H9 (cell line): Measurements from ENCODE around the gene ZDHHC11. TPM values are rescaled to one million over a fixed set of nuclear protein-coding genes. Genes with fewer than 3 reads are reported as not detected.
A peak's percentile ranks its signal among the peaks of the same experiment; 100 is the strongest.
"Not testable (repeated sequence)": the region's sequence is repeated elsewhere in the genome, so short reads cannot be mapped to it uniquely, and the experiment has no call there.

Experiments used
- DNase-seq: peaks from one replicate; pipeline ENCODE4 v3.0.0-alpha.2; 2017
- H2AFZ ChIP-seq: one replicate; pipeline ENCODE4 v1.6.1; 2013; ENCODE audit warnings: mild to moderate bottlenecking, low read length, control low read depth, moderate library complexity
- H2AK5ac ChIP-seq: 2 replicates; pipeline ENCODE4 v1.6.1; 2013; ENCODE audit warnings: low read length, control low read depth, mixed read lengths; ENCODE audit not compliant: insufficient read length
- H2BK120ac ChIP-seq: one replicate; pipeline ENCODE4 v1.6.1; 2013; ENCODE audit warnings: low read depth, mild to moderate bottlenecking, low read length, control low read depth, inconsistent platforms; ENCODE audit not compliant: poor library complexity, severe bottlenecking
- H2BK12ac ChIP-seq: 2 replicates; pipeline ENCODE4 v1.6.1; 2013; ENCODE audit warnings: low read length, control low read depth, mixed read lengths, low read depth; ENCODE audit not compliant: insufficient read length
- H2BK15ac ChIP-seq: 2 replicates; pipeline ENCODE4 v1.6.1; 2013; ENCODE audit warnings: low read depth, low read length, control low read depth
- H2BK20ac ChIP-seq: one replicate; pipeline ENCODE4 v1.6.1; 2013; ENCODE audit warnings: low read depth, mild to moderate bottlenecking, low read length, control low read depth, inconsistent platforms; ENCODE audit not compliant: poor library complexity, severe bottlenecking
- H2BK5ac ChIP-seq: 2 replicates; pipeline ENCODE4 v1.6.1; 2013; ENCODE audit warnings: low read length, control low read depth, mixed read lengths; ENCODE audit not compliant: insufficient read length
- H3K14ac ChIP-seq: 2 replicates; pipeline ENCODE4 v1.6.1; 2013; ENCODE audit warnings: low read length, control low read depth; ENCODE audit not compliant: insufficient read depth
- H3K18ac ChIP-seq: 2 replicates; pipeline ENCODE4 v1.6.1; 2013; ENCODE audit warnings: low read depth, mild to moderate bottlenecking, mixed read lengths, low read length, control low read depth; ENCODE audit not compliant: insufficient read length
- H3K23ac ChIP-seq: 2 replicates; pipeline ENCODE4 v1.6.1; 2013; ENCODE audit warnings: low read length, control low read depth, mixed read lengths, low read depth; ENCODE audit not compliant: insufficient read length
- H3K23me2 ChIP-seq: 2 replicates; pipeline ENCODE4 v1.6.1; 2013; ENCODE audit warnings: low read depth, mild to moderate bottlenecking, mixed read lengths, low read length, control low read depth; ENCODE audit not compliant: insufficient read length, poor library complexity, severe bottlenecking
- H3K27ac ChIP-seq: 2 replicates; pipeline ENCODE4 v1.5.1; 2013; ENCODE audit warnings: low read length, control low read depth, mixed read lengths, low read depth; ENCODE audit not compliant: insufficient read length
- H3K27me3 ChIP-seq: 2 replicates; pipeline ENCODE4 v1.6.1; 2013; ENCODE audit warnings: low read length, control low read depth, inconsistent platforms; ENCODE audit not compliant: insufficient read depth
- H3K4ac ChIP-seq: 2 replicates; pipeline ENCODE4 v1.6.1; 2013; ENCODE audit warnings: low read depth, mild to moderate bottlenecking, control low read depth, inconsistent platforms, low read length, moderate library complexity
- H3K4me1 ChIP-seq: 2 replicates; pipeline ENCODE4 v1.6.1; 2013; ENCODE audit warnings: low read length, control low read depth, inconsistent platforms; ENCODE audit not compliant: insufficient read depth
- H3K4me2 ChIP-seq: 2 replicates; pipeline ENCODE4 v1.6.1; 2013; ENCODE audit warnings: low read length, control low read depth, mixed read lengths; ENCODE audit not compliant: insufficient read length, insufficient read depth
- H3K56ac ChIP-seq: 2 replicates; pipeline ENCODE4 v1.6.1; 2013; ENCODE audit warnings: low read depth, mild to moderate bottlenecking, mixed read lengths, low read length, control low read depth; ENCODE audit not compliant: insufficient read length
- H3K79me1 ChIP-seq: 2 replicates; pipeline ENCODE4 v1.6.1; 2013; ENCODE audit warnings: low read depth, mild to moderate bottlenecking, moderate library complexity, low read length, control low read depth, inconsistent platforms; ENCODE audit not compliant: insufficient read depth, poor library complexity, severe bottlenecking
- H3K79me2 ChIP-seq: 2 replicates; pipeline ENCODE4 v1.6.1; 2013; ENCODE audit warnings: low read length, control low read depth, inconsistent platforms; ENCODE audit not compliant: insufficient read depth
- H3K9ac ChIP-seq: 2 replicates; pipeline ENCODE4 v1.6.1; 2013; ENCODE audit warnings: low read length, control low read depth, mixed read lengths; ENCODE audit not compliant: insufficient read length; ENCODE audit errors: extremely low read depth
- H3K9me3 ChIP-seq: one replicate; pipeline ENCODE4 v1.6.1; 2013; ENCODE audit warnings: low read depth, low read length, inconsistent platforms; ENCODE audit not compliant: control insufficient read depth
- H3T11ph ChIP-seq: one replicate; pipeline ENCODE4 v1.6.1; 2013; ENCODE audit warnings: mild to moderate bottlenecking, low read length, control low read depth, inconsistent platforms
- H4K20me1 ChIP-seq: one replicate; pipeline ENCODE4 v1.6.1; 2013; ENCODE audit not compliant: control insufficient read depth, insufficient read length, insufficient read depth
- H4K5ac ChIP-seq: 2 replicates; pipeline ENCODE4 v1.6.1; 2013; ENCODE audit warnings: low read depth, mild to moderate bottlenecking, mixed read lengths, low read length, control low read depth; ENCODE audit not compliant: insufficient read length
- H4K8ac ChIP-seq: replicated peaks from 2 replicates; pipeline ENCODE4 v1.6.1; 2013; ENCODE audit warnings: low read length, control low read depth, mixed read lengths, low read depth; ENCODE audit not compliant: insufficient read length
- H4K91ac ChIP-seq: 2 replicates; pipeline ENCODE4 v1.6.1; 2013; ENCODE audit warnings: low read depth, mild to moderate bottlenecking, moderate library complexity, mixed read lengths, low read length, control low read depth; ENCODE audit not compliant: insufficient read length
- H3K27ac Mint-ChIP-seq, 3 experiments: 2 replicates in 2 of 3; 3 replicates in 1 of 3; pipeline ENCODE4 v1.8.0; 2020 to 2021; ENCODE audit warnings: mixed read lengths in 3 of 3, mild to moderate bottlenecking in 1 of 3, moderate library complexity in 1 of 3
- H3K27me3 Mint-ChIP-seq: 2 replicates; pipeline ENCODE4 v1.8.0; 2021; ENCODE audit warnings: low read depth, mild to moderate bottlenecking, moderate library complexity, mixed read lengths
- H3K36me3 Mint-ChIP-seq, 3 experiments: 2 replicates in 2 of 3; 3 replicates in 1 of 3; pipeline ENCODE4 v1.8.0; 2020 to 2021; ENCODE audit warnings: low read depth in 3 of 3, mixed read lengths in 3 of 3; ENCODE audit not compliant: insufficient read depth in 1 of 3
- H3K4me1 Mint-ChIP-seq, 2 experiments: 2 replicates each; pipeline ENCODE4 v1.8.0; 2020; ENCODE audit warnings: mixed read lengths in 2 of 2
- H3K4me3 Mint-ChIP-seq, 2 experiments: 2 replicates in 1 of 2; 3 replicates in 1 of 2; pipeline ENCODE4 v1.8.0; 2020 to 2021; ENCODE audit warnings: mild to moderate bottlenecking in 2 of 2, mixed read lengths in 2 of 2, moderate library complexity in 1 of 2
- H3K9me3 Mint-ChIP-seq, 2 experiments: 2 replicates in 1 of 2; 3 replicates in 1 of 2; pipeline ENCODE4 v1.8.0; 2020; ENCODE audit warnings: mild to moderate bottlenecking in 2 of 2, mixed read lengths in 2 of 2, moderate library complexity in 1 of 2
- WGBS: extraction: QIAGEN DNeasy Blood & Tissue Kit; methylation state at CpG from one replicate; pipeline ENCODE4 v1.1.7; 2013; ENCODE audit warnings: missing lambda C conversion rate, low lambda C conversion rate, mixed read lengths; ENCODE audit not compliant: insufficient read length; ENCODE audit errors: extremely low coverage; 5-methylcytosine and 5-hydroxymethylcytosine counted together
- total RNA-seq: library from RNA; stranded (reverse); gene quantifications from 2 replicates; pipeline ENCODE4 v1.2.1, GENCODE V29; 2021
- TF ChIP-seq, protein P1 (sequence below): fragments of 200-600 bp; sonication (generic); conservative IDR thresholded peaks from 3 replicates; pipeline ENCODE4 v1.8.0; 2021; ENCODE audit warnings: antibody characterized with exemption, mild to moderate bottlenecking

ZDHHC11 gene
- total RNA-seq, 1 experiment from 2014 or later: 37.6 TPM

DNA sequence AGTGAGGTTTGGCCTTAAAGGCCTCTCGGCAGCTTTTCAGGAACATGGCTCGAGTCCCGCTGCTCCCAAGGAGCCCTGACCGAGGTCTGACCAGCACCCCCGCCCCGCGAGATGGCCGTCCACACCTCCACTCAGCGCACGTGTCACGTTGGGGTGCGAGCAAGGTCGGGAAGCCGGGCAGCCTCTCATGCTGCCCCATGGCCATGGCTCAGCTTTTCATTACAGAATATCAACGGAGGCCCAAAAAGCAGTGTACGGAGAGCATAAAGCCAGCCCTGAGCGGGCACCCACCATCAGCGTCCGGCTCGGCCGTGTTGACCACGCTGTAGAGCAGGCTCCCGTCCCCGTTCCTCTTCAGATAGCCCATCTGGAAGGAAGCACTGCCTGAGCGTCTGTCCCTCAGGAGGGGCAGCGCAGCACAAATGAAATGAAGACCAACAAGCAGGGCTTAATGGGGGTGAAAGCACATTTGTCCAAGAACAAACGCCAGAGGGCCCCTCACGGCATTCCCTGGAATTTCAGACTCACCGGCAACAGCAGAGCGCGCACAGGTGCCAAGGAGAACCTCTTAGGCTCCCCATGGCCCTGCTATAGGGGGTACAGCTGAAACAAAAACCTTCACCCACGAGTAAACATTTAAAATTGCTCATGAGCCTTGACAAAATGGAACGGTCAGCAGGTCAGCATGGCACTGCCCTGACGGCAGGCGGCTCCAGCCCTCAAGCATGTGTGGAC lies 30.2 kb upstream of the ZDHHC11 start:
- Histone ChIP-seq H3K4ac (no peak overlapping the region), H3K27me3 (no peaks in the 10 kb centered on the region), H4K8ac (no peak overlapping the region), H3K4me2 (no peak overlapping the region), H3K56ac (no peak overlapping the region), H2BK20ac (no peak overlapping the region), H4K20me1 (peaks cover 5% of the 10 kb centered on the region), H3K9ac (no peak overlapping the region), H3K14ac (no peak overlapping the region), H2BK5ac (no peak overlapping the region), H2BK120ac (no peak overlapping the region), H3K9me3 (no peaks in the 10 kb centered on the region), H3K23me2 (no peaks in the 10 kb centered on the region), H4K5ac (no peak overlapping the region), H3K4me1 (no peaks in the 10 kb centered on the region), H3K79me2 (peaks cover 21% of the 10 kb centered on the region; the same call in 1 of the 2 replicates), H3T11ph (no peak overlapping the region), H2BK15ac (no peak overlapping the region), H2AK5ac (no peak overlapping the region), H2BK12ac (no peak overlapping the region), H4K91ac (no peak overlapping the region), H3K27ac (no peak overlapping the region), H3K79me1 (peaks cover 6% of the 10 kb centered on the region), H3K18ac (no peak overlapping the region), H2AFZ (no peak overlapping the region), H3K23ac (no peak overlapping the region)
- Mint-ChIP-seq H3K9me3 (no peaks in the 10 kb centered on the region; a peak in 2 of 5 replicates), H3K27ac (peak overlapping the region in 1 of 3 experiments; percentile 68; a peak in 2 of 7 replicates), H3K36me3 (peaks cover 65 to 81% (median 78%) of the 10 kb centered on the region in 3 experiments), H3K4me3 (no peak overlapping the region), H3K4me1 (no peaks in the 10 kb centered on the region), H3K27me3 (no peaks in the 10 kb centered on the region)
- no CpG with 5 or more reads among the region's 35 CpGs for WGBS
- TF ChIP-seq, protein P1, sequence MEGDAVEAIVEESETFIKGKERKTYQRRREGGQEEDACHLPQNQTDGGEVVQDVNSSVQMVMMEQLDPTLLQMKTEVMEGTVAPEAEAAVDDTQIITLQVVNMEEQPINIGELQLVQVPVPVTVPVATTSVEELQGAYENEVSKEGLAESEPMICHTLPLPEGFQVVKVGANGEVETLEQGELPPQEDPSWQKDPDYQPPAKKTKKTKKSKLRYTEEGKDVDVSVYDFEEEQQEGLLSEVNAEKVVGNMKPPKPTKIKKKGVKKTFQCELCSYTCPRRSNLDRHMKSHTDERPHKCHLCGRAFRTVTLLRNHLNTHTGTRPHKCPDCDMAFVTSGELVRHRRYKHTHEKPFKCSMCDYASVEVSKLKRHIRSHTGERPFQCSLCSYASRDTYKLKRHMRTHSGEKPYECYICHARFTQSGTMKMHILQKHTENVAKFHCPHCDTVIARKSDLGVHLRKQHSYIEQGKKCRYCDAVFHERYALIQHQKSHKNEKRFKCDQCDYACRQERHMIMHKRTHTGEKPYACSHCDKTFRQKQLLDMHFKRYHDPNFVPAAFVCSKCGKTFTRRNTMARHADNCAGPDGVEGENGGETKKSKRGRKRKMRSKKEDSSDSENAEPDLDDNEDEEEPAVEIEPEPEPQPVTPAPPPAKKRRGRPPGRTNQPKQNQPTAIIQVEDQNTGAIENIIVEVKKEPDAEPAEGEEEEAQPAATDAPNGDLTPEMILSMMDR: no peak
- DNase-seq: no peak

DNA sequence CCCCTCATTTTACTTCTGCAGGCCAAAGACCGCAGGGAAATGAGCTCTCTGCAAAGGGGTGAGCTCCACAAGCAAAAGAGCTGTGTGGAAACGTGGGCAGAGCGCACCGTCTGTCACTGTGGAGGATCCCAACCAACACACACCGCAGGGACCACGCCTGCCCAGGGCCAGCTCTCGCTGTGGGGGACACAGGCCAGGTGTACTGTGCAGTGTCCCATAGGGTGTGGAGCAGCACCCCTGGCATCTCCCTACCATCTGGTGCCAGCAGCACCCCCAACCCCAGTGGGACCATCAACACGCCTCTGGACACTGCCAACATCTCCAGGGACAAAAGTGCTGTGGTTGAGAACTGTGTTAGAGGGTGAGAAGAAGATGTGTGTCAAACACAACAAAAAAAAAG lies 27.9 kb upstream of the ZDHHC11 start:
- H3K79me1 ChIP-seq, H4K8ac ChIP-seq, H3K27me3 Mint-ChIP-seq, H3K4ac ChIP-seq, H3K4me1 ChIP-seq, H3K4me2 ChIP-seq, H4K5ac ChIP-seq, H3K23ac ChIP-seq, H2BK5ac ChIP-seq, H3K27ac Mint-ChIP-seq, H3K27me3 ChIP-seq, H3T11ph ChIP-seq, H3K14ac ChIP-seq, H3K9me3 Mint-ChIP-seq, H2BK20ac ChIP-seq, H3K9ac ChIP-seq, H2BK15ac ChIP-seq, H2AK5ac ChIP-seq, H4K91ac ChIP-seq, H3K4me1 Mint-ChIP-seq, H2AFZ ChIP-seq, DNase-seq, H3K4me3 Mint-ChIP-seq, H2BK120ac ChIP-seq, H3K23me2 ChIP-seq, H3K27ac ChIP-seq, H3K9me3 ChIP-seq, H2BK12ac ChIP-seq, H3K56ac ChIP-seq, H4K20me1 ChIP-seq, H3K18ac ChIP-seq: not testable (repeated sequence)
- peaks cover 16% of the 10 kb centered on the region; the same call in 1 of the 2 replicates for H3K79me2 ChIP-seq
- H3K36me3 Mint-ChIP-seq: peaks cover 56 to 81% (median 78%) of the 10 kb centered on the region in 3 experiments
- WGBS: no CpG with 5 or more reads among the region's 8 CpGs
